Measurements from ENCODE around the gene GPR25.

Gene GPR25

GRCh38 chr1:200877839-200878551, 5.2 kb downstream of the GPR25 start:
- TF ChIP-seq CTCF (IDR thresholded peaks at IDR 0.05; ENCODE audit: insufficient read depth, low read length, poor library complexity, severe bottlenecking) (no peak), EZH2phosphoT487 (conservative IDR thresholded peaks at IDR 0.05; ENCODE audit: low read length) (no peak)
- no peaks in the 10 kb centered on the region for H3K27me3 ChIP-seq (ENCODE audit: low read length)
- no peak overlapping the region for H3K4me2 ChIP-seq (ENCODE audit: low read depth, low read length, poor library complexity, severe bottlenecking)
- no peaks in the 10 kb centered on the region for H3K9me3 ChIP-seq (ENCODE audit: insufficient read depth, low read length)
- H3K36me3 ChIP-seq (ENCODE audit: low read length) = no peaks in the 10 kb centered on the region
- no peaks in the 10 kb centered on the region for H3K79me2 ChIP-seq (ENCODE audit: insufficient read depth, low read length)
- H3K9me2 ChIP-seq (replicated peaks; ENCODE audit: insufficient read depth, low read length) = no peaks in the 10 kb centered on the region
- no peak overlapping the region for H3K4me3 ChIP-seq (ENCODE audit: insufficient read depth, low read length, poor library complexity, severe bottlenecking)
- no peak overlapping the region for H2AFZ ChIP-seq (ENCODE audit: low read depth, low read length, severe bottlenecking)
- no peak overlapping the region for H3K27ac ChIP-seq (ENCODE audit: low read depth, low read length)
- H4K20me1 ChIP-seq (ENCODE audit: low read depth, low read length) = no peaks in the 10 kb centered on the region
- no peaks in the 10 kb centered on the region for H3F3A ChIP-seq (ENCODE audit: insufficient read depth)
- no peak overlapping the region for H3K9ac ChIP-seq (ENCODE audit: low read length)

- no peaks in the 10 kb centered on the region for H3K27me3 ChIP-seq (ENCODE audit: low read length)
- H3K27ac ChIP-seq (ENCODE audit: low read depth, low read length) = no peak overlapping the region
- H3K9me3 ChIP-seq (ENCODE audit: insufficient read depth, low read length) = no peaks in the 10 kb centered on the region
- H3K36me3 ChIP-seq (ENCODE audit: low read length) = no peaks in the 10 kb centered on the region
- no peaks in the 10 kb centered on the region for H3K9me2 ChIP-seq (replicated peaks; ENCODE audit: insufficient read depth, low read length)
- no peaks in the 10 kb centered on the region for H4K20me1 ChIP-seq (ENCODE audit: low read depth, low read length)
- no peak overlapping the region for H2AFZ ChIP-seq (ENCODE audit: low read depth, low read length, severe bottlenecking)
- H3K4me3 ChIP-seq (ENCODE audit: insufficient read depth, low read length, poor library complexity, severe bottlenecking) = no peak overlapping the region
- no peak overlapping the region for H3K9ac ChIP-seq (ENCODE audit: low read length)
- no peak for TF ChIP-seq CTCF (IDR thresholded peaks at IDR 0.05; ENCODE audit: insufficient read depth, low read length, poor library complexity, severe bottlenecking)
- no peak for TF ChIP-seq EZH2phosphoT487 (conservative IDR thresholded peaks at IDR 0.05; ENCODE audit: low read length)
- no peak overlapping the region for H3K4me2 ChIP-seq (ENCODE audit: low read depth, low read length, poor library complexity, severe bottlenecking)
- no peaks in the 10 kb centered on the region for H3F3A ChIP-seq (ENCODE audit: insufficient read depth)
- H3K79me2 ChIP-seq (ENCODE audit: insufficient read depth, low read length) = no peaks in the 10 kb centered on the region
Measured at GRCh38 chr1:200880212-200880611, 7.4 kb downstream of the GPR25 start.

- TF ChIP-seq EZH2phosphoT487 (conservative IDR thresholded peaks at IDR 0.05; ENCODE audit: low read length) (no peak), CTCF (IDR thresholded peaks at IDR 0.05; ENCODE audit: insufficient read depth, low read length, poor library complexity, severe bottlenecking) (no peak)
- H3K9me2 ChIP-seq (replicated peaks; ENCODE audit: insufficient read depth, low read length) = no peaks in the 10 kb centered on the region
- H3K27ac ChIP-seq (ENCODE audit: low read depth, low read length) = no peak overlapping the region
- no peak overlapping the region for H3K4me3 ChIP-seq (ENCODE audit: insufficient read depth, low read length, poor library complexity, severe bottlenecking)
- H3K9ac ChIP-seq (ENCODE audit: low read length) = no peak overlapping the region
- no peaks in the 10 kb centered on the region for H3K79me2 ChIP-seq (ENCODE audit: insufficient read depth, low read length)
- no peaks in the 10 kb centered on the region for H4K20me1 ChIP-seq (ENCODE audit: low read depth, low read length)
- no peak overlapping the region for H2AFZ ChIP-seq (ENCODE audit: low read depth, low read length, severe bottlenecking)
- H3K27me3 ChIP-seq (ENCODE audit: low read length) = no peaks in the 10 kb centered on the region
- no peaks in the 10 kb centered on the region for H3K9me3 ChIP-seq (ENCODE audit: insufficient read depth, low read length)
- no peak overlapping the region for H3K4me2 ChIP-seq (ENCODE audit: low read depth, low read length, poor library complexity, severe bottlenecking)
- H3F3A ChIP-seq (ENCODE audit: insufficient read depth) = no peaks in the 10 kb centered on the region
- H3K36me3 ChIP-seq (ENCODE audit: low read length) = no peaks in the 10 kb centered on the region
Measured at GRCh38 chr1:200883118-200883517, 10.3 kb downstream of the GPR25 start.

Data from SU-DHL-6 (cell line).